GM18861 (cell line): ENCODE results near the gene TMEM120B.

ENCODE experiments used
- ATAC-seq: cut with Tn5 transposase; IDR thresholded peaks from one replicate; pipeline ENCODE4 v1.9.1; 2021; ENCODE audit not compliant: unreplicated experiment

TMEM120B gene

GRCh38 chr12:121770813-121771625, 58.5 kb downstream of the TMEM120B start:
- no peak for ATAC-seq

- ATAC-seq, result peak; percentile 69
Measured at GRCh38 chr12:121773011-121773777, 60.6 kb downstream of the TMEM120B start.

DNA sequence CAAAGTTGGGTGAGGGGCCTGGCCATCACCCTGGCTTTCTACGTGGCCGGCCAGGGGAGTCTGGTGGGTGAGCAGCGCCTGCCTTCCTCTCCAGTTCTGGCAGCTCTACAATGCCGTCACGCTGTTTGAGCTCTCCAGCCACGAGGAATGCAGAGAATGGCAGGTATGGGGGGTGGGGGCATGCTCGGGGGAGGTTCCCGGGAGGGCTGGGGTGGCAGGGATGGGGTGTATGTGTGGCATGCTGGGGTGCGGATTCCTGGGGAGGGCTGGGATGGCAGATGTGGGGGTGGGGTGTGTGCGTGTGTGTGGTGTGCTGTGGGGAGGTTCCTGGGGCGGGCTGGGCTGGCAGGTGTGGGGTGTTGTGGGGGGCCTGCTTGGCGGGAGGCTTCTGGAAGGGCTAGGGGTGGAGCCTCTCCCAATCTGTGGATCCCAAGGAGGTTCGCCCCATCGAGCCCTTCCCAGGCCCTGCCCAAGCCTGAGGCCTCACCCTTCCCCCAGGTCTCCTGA, 62.5 kb downstream of the TMEM120B start:
- no peak for ATAC-seq

DNA sequence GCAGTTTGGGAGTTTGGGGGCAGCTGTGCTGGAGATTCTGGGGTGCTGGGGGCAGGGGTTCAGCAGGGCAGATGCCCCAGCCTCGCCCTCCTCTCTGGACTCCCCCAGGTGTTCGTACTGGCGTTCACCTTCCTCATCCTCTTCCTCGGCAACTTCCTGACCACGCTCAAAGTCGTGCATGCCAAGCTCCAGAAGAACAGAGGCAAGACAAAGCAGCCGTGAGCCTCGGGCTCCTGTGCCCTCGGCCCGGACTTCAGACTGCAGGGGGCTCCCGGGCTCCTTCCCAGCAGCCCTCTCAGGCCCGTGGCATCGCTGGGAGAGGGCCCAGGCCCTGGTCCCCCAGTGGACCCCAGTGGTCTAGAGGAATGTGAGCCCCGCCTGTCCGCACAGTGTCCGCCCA, 62.9 kb downstream of the TMEM120B start:
- ATAC-seq, result no peak

DNA sequence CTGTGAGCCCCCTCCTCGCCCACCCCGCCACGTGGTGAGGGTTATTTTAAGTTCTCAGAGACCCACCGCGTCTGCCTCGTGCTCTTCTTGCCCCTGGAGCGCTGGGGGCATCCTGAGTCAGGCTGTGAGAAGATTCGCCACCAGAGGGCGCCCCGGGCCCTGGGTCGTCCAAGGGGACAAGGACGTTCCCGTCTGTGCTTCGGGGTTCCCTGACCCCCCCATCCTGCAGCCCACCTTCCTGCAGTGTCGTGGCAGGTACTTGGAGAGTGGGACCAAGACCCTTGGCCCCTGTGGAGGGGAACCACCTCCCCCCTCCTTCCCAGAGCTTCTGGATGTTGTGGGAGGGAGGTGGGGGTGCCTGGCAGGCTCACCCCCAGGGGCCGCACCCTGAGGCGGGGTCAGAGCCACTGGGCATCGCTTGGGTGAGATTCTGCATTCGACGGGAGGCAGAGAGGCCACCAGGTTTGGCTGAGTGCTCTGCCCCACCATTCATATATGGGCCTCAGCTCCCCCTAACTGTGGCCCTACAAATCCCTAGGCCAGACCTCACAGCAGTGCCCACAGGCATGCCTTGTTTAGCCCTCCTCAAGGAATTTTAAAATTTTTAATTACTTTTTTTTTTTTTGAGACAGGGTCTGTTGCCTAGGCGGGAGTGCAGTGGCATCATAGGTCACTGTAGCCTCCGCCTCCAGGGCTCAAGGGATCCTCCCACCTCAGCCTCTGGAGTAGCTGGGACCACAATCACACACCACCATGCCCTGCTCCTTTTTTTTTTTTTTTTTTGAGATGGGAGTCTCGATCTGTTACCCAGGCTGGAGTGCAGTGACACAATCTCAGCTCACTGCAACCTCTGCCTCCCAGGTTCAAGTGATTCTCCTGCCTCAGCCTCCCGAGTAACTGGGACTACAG, 63.9 kb downstream of the TMEM120B start:
- ATAC-seq, result no peak

DNA sequence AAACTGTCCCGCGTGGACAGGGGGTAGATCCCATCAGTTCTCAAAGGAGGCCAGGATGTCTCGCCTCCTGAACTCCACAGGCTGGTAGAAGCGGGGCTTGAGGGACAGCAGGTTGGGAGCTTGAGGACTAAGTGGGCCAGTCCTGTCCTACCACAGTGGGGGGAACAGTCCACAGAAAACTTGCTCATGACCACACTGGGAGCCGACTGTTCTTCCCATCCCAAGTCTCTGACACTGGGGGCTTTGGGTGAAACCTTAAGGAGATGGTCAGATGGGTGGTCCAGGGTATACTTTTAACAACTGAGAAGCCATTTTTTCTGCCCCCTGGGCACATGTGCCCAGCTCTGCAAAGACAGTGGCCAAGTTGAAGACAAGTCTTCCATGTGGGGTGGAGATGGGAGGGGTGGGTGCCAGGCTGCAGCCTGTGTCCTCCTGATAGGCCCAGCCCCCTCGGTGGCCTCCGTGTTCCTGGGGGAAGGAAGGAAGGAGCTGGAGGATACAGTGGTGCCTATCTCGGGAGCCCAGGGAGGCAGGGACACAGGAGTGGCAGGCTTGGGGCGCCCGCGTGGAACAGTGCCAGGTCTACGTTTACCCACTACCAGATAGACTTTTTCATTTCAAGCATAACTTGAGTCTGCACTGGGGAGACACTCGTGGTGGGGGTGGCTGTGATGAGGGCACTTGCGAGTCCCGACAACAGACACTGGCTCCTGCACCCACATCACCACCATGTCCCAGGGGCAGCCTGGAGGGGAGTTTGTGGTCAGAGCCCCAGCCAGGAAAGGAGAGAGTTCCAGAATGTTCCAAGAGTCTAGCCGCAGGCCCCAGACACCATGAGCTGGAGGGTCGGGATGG, 66.2 kb downstream of the TMEM120B start:
- ATAC-seq, result no peak

- ATAC-seq, result no peak
Measured at GRCh38 chr12:121779422-121779895, 66.9 kb downstream of the TMEM120B start.

DNA sequence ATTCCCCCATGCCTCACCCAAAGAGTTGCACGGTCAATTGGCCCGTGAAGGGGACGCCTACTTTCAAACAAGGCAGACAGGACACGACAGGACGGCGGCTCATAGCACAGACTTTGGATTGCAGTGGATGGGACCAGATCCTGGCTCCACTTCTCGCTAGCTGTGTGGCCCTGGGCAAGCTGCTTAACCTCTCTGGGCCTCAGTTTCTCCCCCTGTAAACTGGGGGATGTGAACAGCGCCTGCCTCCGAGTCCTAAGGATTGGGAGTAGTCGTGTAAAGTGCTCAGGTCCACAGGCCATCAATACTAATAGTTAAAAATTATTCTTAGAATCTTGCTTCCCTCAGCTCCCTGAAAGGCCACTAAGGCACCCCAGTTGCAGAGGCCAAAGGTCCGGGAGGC, 67.9 kb downstream of the TMEM120B start:
- no peak for ATAC-seq

DNA sequence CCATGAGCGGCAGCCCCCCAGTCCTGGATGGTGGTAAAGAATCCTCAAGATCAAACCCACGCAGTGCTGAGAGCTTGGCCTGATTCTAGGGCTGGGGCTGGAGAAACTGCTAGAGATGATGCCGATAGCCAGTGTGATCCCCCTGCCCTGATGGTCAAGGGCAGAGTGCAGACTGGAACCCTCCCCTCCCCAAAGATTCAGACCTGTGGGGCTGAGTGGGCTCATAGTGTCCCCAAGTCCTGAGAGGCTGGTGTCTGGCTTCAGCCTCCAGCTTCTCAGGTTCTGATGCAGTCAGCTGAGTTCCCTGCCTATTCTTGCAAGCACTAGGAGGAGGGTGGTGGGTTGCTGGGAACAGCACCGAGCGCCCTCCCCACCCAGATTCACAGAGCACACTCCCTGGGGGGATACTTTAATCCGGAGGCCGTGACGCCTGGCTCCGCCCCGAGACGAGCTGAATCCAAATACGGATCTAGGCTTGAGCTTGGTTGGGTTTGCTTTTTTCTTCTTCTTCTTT, 69.0 kb downstream of the TMEM120B start:
- no peak for ATAC-seq

DNA sequence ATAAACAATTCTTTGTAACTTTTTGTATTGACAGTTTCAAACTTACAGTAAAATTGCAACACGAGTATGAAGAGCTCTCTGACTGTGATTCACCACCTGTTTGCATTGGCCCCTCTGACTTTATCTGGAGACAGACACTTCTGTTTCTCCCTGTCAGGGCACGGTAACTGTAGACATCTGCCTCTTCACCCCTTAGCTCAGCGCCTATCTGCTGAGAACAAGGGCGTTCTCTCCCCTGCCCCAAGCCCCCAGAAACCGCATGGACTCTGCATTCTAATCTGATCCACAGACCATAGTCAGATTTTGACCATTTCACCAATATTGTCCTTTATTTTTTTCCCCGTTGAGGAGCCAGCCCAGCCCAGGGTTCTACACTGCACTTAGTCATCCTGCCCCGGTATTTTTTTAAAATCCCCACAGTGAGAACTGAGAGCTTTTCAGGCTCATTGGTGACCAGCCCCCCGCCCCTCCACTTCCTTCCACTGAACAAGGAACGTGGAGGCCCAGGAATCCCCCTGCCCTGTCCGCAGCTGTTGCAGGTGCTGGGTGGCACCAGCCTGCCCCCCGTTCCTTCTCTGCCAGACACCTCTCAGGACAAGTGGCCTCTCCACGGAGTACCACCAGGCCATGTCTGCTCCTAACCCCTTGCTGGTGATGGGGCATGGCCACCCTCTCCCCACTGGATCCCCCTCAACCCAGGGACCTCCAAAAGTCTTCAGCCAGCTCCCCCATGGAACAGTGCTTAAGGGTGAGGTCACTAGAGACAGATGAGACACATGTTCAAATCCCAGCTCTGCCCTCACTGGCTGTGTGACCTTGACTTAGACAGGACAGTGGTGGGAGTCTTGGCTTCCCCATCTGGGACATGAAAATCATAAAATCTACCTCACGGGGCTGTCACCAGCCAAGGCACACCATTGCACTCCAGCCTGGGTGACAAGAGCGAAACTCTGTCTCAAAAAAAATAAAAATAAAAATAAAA, 69.7 kb downstream of the TMEM120B start:
- ATAC-seq, result no peak

DNA sequence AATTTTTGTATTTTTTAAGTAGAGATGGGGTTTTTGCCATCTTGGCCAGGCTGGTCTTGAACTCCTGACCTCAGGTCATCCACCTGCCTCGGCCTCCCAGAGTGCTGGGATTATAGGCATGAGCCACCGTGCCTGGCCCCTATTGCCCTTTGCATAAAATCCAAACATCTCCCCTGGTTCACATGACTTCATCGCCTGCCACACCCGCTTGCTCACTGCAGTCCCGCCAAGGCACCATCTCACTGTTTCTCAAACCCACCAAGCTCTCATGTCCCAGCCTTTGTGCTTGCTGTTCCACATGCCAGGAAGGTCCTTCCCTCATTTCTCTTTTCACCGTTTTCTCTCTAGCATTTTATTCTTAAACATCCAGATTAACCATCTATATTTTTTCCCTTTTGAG, 71.2 kb downstream of the TMEM120B start:
- no peak for ATAC-seq

DNA sequence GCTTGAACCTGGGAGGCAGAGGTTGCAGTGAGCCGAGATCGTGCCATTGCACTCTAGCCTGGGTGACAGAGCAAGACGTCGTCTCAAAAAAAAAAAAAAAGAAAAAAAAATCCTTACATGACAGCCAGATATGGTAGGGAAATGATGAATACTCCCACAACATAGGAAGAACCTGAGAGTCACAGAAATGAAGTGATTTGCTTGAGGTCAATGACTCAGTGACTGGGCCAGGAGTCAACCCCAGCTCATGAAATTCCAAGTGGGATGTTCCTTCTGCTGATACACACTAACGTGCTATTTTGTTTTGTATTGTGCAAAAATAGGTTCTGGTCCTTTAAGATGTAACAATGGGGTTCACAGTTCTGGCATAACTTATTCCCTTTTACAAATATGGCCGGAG, 71.9 kb downstream of the TMEM120B start:
- ATAC-seq, result no peak

GRCh38 chr12:121786440-121786825, 73.9 kb downstream of the TMEM120B start:
- no peak for ATAC-seq

DNA sequence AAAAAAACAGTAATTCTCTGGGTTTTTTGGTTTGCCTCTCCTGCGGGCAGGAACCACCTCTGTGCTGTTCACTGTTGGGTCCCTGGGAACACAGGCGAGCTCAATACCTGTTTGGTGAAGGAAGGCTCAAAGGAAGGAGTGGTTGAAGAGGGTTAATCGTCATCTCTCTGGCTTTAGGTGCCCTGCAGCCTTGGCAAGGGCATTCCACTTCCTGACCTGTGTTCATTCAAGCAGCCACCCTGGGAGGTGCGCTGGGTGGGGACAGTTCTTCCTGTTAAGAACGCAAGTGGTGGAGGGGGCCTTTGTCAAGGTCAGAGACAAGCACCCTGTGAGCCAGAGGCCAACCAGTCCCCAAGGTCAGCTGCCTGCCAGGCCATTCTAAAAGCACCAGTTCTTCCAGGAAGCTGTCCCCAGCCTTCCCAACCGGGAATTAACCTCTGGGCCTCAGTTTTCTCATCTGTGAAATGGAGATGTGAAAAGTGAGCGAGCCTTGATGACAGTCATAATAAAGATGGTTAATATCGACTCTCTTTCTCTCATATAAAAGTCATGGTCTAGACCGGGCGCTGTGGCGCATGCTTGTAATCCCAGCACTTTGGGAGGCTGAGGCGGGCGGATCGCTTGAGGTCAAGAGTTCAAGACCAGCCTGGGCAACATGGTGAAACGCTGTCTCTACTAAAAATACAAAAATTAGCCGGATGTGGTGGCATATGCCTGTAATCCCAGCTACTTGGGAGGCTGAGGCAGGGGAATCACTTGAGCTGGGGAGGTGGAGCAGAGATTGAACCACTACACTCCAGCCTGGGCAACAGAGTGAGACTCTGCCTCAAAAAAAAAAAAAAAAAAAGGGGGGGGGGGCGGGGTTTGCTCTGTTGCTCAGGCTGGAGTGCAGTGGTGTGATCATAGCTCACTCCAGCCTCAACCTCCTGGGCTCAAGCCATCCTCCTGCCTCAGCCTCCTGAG, 74.8 kb downstream of the TMEM120B start:
- ATAC-seq, result no peak

DNA sequence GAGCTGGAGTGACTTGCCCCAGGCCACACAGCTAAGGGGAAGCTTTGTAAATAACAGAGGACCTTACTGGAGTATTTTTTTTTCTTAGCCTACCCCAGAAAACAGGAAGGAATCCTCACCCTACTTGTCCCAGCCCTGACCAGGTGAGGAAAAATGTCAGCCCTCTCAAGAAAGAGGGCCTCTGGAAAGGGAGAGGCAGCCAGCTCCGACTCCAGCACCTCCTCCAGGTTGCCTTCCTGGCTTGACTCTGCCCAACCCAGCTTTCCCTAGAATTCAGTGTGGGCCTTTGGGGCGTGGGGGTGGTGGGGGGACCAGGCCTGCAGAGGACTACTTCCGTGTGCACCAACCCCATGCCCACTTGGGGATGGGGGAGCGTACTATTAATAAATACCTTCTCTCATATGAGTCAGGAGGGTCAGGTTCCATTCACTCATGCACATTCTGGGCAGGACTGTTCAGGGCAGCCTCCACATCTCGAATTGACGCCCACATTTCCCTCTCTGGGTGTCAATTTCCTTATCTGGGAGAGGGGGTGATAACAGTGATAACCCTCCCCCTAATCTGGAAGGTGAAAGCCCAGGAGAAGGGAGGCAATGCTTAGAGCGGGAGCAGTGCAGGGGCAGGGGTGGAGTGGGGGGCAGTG, 75.7 kb downstream of the TMEM120B start:
- no peak for ATAC-seq

- no peak for ATAC-seq
Measured at GRCh38 chr12:121789233-121789781, 76.8 kb downstream of the TMEM120B start.
